Keratinocyte (primary cell): ENCODE results near the gene KLHL3.
"Not testable (repeated sequence)": the region's sequence is repeated elsewhere in the genome, so short reads cannot be mapped to it uniquely, and the experiment has no call there.

Experiments
- EZH2 ChIP-seq: IDR thresholded peaks from one replicate; pipeline ENCODE4 v1.6.1; 2012; ENCODE audit warnings: inconsistent platforms, mild to moderate bottlenecking, low read length, moderate library complexity
- TF ChIP-seq, protein P1 (sequence below), 3 experiments: IDR thresholded peaks in 1 of 3; conservative IDR thresholded peaks in 1 of 3; optimal IDR thresholded peaks in 1 of 3; 2 replicates in 2 of 3; 3 replicates in 1 of 3; pipeline versions ENCODE3 to v1.5.1; 2011; ENCODE audit warnings: low read length in 3 of 3, mild to moderate bottlenecking in 3 of 3, moderate library complexity in 2 of 3, control low read depth in 1 of 3, inconsistent platforms in 1 of 3; ENCODE audit not compliant: insufficient read depth in 2 of 3; ENCODE audit errors: extremely low read depth in 1 of 3

DNA sequence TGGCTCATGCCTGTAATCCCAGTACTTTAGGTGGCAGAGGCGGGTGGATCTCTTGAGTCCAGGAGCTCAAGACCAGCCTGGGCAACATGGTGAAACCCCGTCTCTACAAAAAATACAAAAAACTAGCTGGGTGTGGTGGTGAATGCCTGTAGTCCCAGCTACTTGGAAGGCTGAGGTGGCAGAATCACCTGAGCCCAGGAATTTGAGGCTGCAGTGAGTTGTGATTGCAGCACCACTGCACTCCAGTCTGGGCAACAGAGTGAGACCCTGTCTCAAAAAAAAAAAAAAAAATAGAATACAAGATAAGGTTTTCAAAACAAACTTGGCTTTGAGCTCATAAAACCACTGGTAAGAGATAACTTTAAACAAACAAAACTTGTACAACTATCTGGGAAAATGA, 92.8 kb downstream of the KLHL3 start:
- TF ChIP-seq, protein P1, sequence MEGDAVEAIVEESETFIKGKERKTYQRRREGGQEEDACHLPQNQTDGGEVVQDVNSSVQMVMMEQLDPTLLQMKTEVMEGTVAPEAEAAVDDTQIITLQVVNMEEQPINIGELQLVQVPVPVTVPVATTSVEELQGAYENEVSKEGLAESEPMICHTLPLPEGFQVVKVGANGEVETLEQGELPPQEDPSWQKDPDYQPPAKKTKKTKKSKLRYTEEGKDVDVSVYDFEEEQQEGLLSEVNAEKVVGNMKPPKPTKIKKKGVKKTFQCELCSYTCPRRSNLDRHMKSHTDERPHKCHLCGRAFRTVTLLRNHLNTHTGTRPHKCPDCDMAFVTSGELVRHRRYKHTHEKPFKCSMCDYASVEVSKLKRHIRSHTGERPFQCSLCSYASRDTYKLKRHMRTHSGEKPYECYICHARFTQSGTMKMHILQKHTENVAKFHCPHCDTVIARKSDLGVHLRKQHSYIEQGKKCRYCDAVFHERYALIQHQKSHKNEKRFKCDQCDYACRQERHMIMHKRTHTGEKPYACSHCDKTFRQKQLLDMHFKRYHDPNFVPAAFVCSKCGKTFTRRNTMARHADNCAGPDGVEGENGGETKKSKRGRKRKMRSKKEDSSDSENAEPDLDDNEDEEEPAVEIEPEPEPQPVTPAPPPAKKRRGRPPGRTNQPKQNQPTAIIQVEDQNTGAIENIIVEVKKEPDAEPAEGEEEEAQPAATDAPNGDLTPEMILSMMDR (optimal IDR thresholded peaks at IDR 0.05 in 1 of 3, IDR thresholded peaks at IDR 0.05 in 1 of 3, conservative IDR thresholded peaks at IDR 0.05 in 1 of 3; ENCODE audit: extremely low read depth in 1 of 3, insufficient read depth in 2 of 3, low read length in 3 of 3): not testable (repeated sequence)
- not testable (repeated sequence) for TF ChIP-seq EZH2
